Neuronal stem cell (in vitro differentiated cells): ENCODE results near the gene YTHDF1.

Experiments used
- DNase-seq: peaks from one replicate; pipeline ENCODE4 v3.0.0-alpha.2; 2013; ENCODE audit warnings: low spot score
- H2AFZ ChIP-seq: one replicate; pipeline ENCODE4 v1.6.1; 2013; ENCODE audit warnings: mild to moderate bottlenecking, low read length, inconsistent platforms
- H2AK5ac ChIP-seq: 2 replicates; pipeline ENCODE4 v1.6.1; 2013; ENCODE audit warnings: low read depth, mild to moderate bottlenecking, inconsistent platforms, low read length, moderate library complexity, mixed read lengths
- H2BK120ac ChIP-seq: 2 replicates; pipeline ENCODE4 v1.6.1; 2013; ENCODE audit warnings: low read depth, mild to moderate bottlenecking, inconsistent platforms, low read length, moderate library complexity, mixed read lengths
- H2BK12ac ChIP-seq: one replicate; pipeline ENCODE4 v1.6.1; 2013; ENCODE audit warnings: low read length, inconsistent platforms
- H2BK15ac ChIP-seq: 2 replicates; pipeline ENCODE4 v1.6.1; 2013; ENCODE audit warnings: mild to moderate bottlenecking, low read length, inconsistent platforms, mixed read lengths
- H2BK5ac ChIP-seq: one replicate; pipeline ENCODE4 v1.6.1; 2013; ENCODE audit warnings: inconsistent platforms, mild to moderate bottlenecking, low read length, moderate library complexity
- H3K14ac ChIP-seq: one replicate; pipeline ENCODE4 v1.6.1; 2013; ENCODE audit warnings: low read length, inconsistent platforms
- H3K18ac ChIP-seq: 2 replicates; pipeline ENCODE4 v1.6.1; 2013; ENCODE audit warnings: low read length, inconsistent platforms
- H3K23ac ChIP-seq: 2 replicates; pipeline ENCODE4 v1.6.1; 2013; ENCODE audit warnings: low read depth, mild to moderate bottlenecking, mixed read lengths, low read length, inconsistent platforms; ENCODE audit not compliant: poor library complexity
- H3K27ac ChIP-seq: replicated peaks from 3 replicates; pipeline ENCODE4 v1.5.1; 2013; ENCODE audit warnings: low read length, inconsistent platforms
- H3K27me3 ChIP-seq, 3 experiments: 2 replicates each; pipeline ENCODE4 v1.6.1; 2013; ENCODE audit warnings: low read length in 3 of 3, mild to moderate bottlenecking in 2 of 3, inconsistent platforms in 1 of 3, low read depth in 1 of 3, mixed read lengths in 1 of 3, moderate library complexity in 1 of 3; ENCODE audit not compliant: control insufficient read depth in 3 of 3, insufficient read depth in 3 of 3
- H3K36me3 ChIP-seq, 2 donors: replicated peaks in 1 of 2; 2 replicates each; pipeline ENCODE4 v1.6.1; 2013; ENCODE audit warnings: low read length in 2 of 2; ENCODE audit not compliant: control insufficient read depth in 2 of 2, insufficient read depth in 2 of 2
- H3K4ac ChIP-seq: 2 replicates; pipeline ENCODE4 v1.6.1; 2013; ENCODE audit warnings: inconsistent platforms, mild to moderate bottlenecking, low read length, moderate library complexity
- H3K4me1 ChIP-seq, 2 donors: 1 replicate in 1 of 2; 2 replicates in 1 of 2; pipeline ENCODE4 v1.6.1; 2013; ENCODE audit warnings: low read length in 2 of 2, low read depth in 1 of 2; ENCODE audit not compliant: control insufficient read depth in 2 of 2, insufficient read depth in 1 of 2
- H3K4me2 ChIP-seq: one replicate; pipeline ENCODE4 v1.6.1; 2013; ENCODE audit warnings: mild to moderate bottlenecking, low read length, inconsistent platforms; ENCODE audit not compliant: insufficient read depth, poor library complexity, severe bottlenecking
- H3K4me3 ChIP-seq, 2 donors: 2 replicates each; pipeline ENCODE4 v1.5.1; 2013; ENCODE audit warnings: low read length in 2 of 2, mild to moderate bottlenecking in 2 of 2, inconsistent platforms in 1 of 2, moderate library complexity in 1 of 2
- H3K79me1 ChIP-seq: one replicate; pipeline ENCODE4 v1.6.1; 2013; ENCODE audit warnings: low read depth, mild to moderate bottlenecking, inconsistent platforms, low read length, moderate library complexity
- H3K9ac ChIP-seq: one replicate; pipeline ENCODE4 v1.6.1; 2013; ENCODE audit warnings: mild to moderate bottlenecking, low read depth, low read length, inconsistent platforms; ENCODE audit not compliant: poor library complexity
- H3K9me3 ChIP-seq, 2 donors: replicated peaks in 1 of 2; 2 replicates each; pipeline versions ENCODE3 to v1.6.1; 2013; ENCODE audit warnings: low read length in 2 of 2, mild to moderate bottlenecking in 2 of 2, inconsistent platforms in 1 of 2, low read depth in 1 of 2, mixed read lengths in 1 of 2, moderate library complexity in 1 of 2; ENCODE audit not compliant: control insufficient read depth in 2 of 2, insufficient read depth in 1 of 2
- H4K8ac ChIP-seq: one replicate; pipeline ENCODE4 v1.6.1; 2013; ENCODE audit warnings: low read depth, mild to moderate bottlenecking, inconsistent platforms, low read length, moderate library complexity
- H4K91ac ChIP-seq: one replicate; pipeline ENCODE4 v1.6.1; 2013; ENCODE audit warnings: low read length, low read depth, mild to moderate bottlenecking, inconsistent platforms; ENCODE audit not compliant: poor library complexity
- WGBS, 2 donors: extraction: QIAGEN DNeasy Blood & Tissue Kit; methylation state at CpG; one replicate each; pipeline ENCODE4 v1.1.7; 2013; ENCODE audit warnings: missing lambda C conversion rate in 2 of 2, mixed read lengths in 1 of 2; ENCODE audit not compliant: insufficient read length in 2 of 2, insufficient replicate concordance in 1 of 2; ENCODE audit errors: extremely low coverage in 2 of 2; 5-methylcytosine and 5-hydroxymethylcytosine counted together

Gene YTHDF1

GRCh38 chr20:63233924-63234323 is 18.0 kb upstream of the YTHDF1 start:
- Histone ChIP-seq H2BK5ac (no peak overlapping the region), H3K9me3 (no peaks in the 10 kb centered on the region), H3K4me3 (no peak overlapping the region), H2BK12ac (no peak overlapping the region), H2AK5ac (no peak overlapping the region), H3K27me3 (no peaks in the 10 kb centered on the region), H3K9ac (peak overlapping the region; percentile 12), H2AFZ (no peak overlapping the region), H2BK15ac (peak overlapping the region; percentile 65), H3K23ac (peak overlapping the region; percentile 66), H3K14ac (no peak overlapping the region), H3K36me3 (no peaks in the 10 kb centered on the region), H3K4ac (no peak overlapping the region), H3K4me1 (peaks cover 18 to 53% of the 10 kb centered on the region in 2 donors), H4K8ac (no peak overlapping the region), H2BK120ac (peak overlapping the region; percentile 25), H3K18ac (peak overlapping the region; percentile 72), H3K79me1 (no peaks in the 10 kb centered on the region), H4K91ac (no peak overlapping the region), H3K27ac (no peak overlapping the region), H3K4me2 (no peak overlapping the region)
- DNase-seq = no peak
- no CpG with 5 or more reads among the region's 17 CpGs for WGBS, 2 donors

GRCh38 chr20:63233061-63233344 is 17.1 kb upstream of the YTHDF1 start:
- Histone ChIP-seq H2AK5ac (peak overlapping the region; percentile 5), H3K4me3 (no peak overlapping the region), H4K91ac (no peak overlapping the region), H3K4me2 (no peak overlapping the region), H2BK15ac (no peak overlapping the region), H3K18ac (no peak overlapping the region), H3K79me1 (no peaks in the 10 kb centered on the region), H4K8ac (no peak overlapping the region), H3K27me3 (no peaks in the 10 kb centered on the region), H2AFZ (no peak overlapping the region), H3K27ac (no peak overlapping the region), H3K9me3 (no peaks in the 10 kb centered on the region), H3K36me3 (no peaks in the 10 kb centered on the region), H3K4me1 (peaks cover 18 to 54% of the 10 kb centered on the region in 2 donors), H2BK120ac (no peak overlapping the region), H3K23ac (no peak overlapping the region), H2BK5ac (no peak overlapping the region), H2BK12ac (no peak overlapping the region), H3K4ac (no peak overlapping the region), H3K9ac (no peak overlapping the region), H3K14ac (no peak overlapping the region)
- no peak for DNase-seq
- no CpG with 5 or more reads among the region's 3 CpGs for WGBS, 2 donors

DNA sequence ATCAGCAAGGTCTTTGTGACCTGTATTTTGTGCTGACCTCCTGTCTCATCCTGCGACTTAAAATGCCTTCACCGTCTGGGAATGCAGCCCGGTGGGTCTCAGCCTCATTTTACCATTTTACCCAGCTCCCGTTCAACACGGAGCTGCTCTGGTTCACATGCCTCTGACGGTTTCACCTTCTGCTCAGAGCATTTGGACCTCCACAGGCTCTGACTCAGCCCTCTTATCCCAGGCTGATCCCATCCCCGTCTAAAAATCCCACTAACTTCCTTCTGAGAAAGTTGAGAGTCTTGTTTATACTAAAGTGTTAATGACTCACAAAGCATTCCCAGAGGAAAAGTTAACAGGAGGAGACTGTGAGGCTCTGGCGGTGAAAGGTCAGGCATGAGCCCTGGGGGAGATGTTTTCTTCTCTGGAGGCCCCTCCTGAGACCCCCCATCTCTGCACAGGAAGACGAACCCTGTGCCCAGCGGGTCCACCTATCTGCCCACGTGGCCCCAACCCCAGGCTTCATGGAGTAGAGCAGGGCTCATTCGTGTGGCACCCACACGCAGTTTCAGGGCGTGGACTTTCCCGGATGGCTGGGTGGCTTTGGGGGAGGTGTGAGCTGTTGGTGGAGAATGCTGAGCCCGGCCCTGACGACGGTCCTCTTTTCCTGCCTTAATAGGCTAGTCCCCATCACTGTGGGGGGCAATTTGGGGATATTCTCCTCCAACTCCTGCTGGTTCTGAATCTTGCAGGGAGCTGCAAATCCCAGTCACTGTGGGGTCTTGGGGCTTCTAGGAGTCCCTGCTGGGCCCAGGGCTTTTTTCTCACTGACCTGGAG is 16.5 kb upstream of the YTHDF1 start:
- no peaks in the 10 kb centered on the region for H3K9me3 ChIP-seq
- no peak overlapping the region for H2BK120ac ChIP-seq
- peaks cover 18 to 54% of the 10 kb centered on the region in 2 donors for H3K4me1 ChIP-seq
- H2BK12ac ChIP-seq = no peak overlapping the region
- H3K4me3 ChIP-seq = no peak overlapping the region
- no peak overlapping the region for H3K4me2 ChIP-seq
- no peak overlapping the region for H3K9ac ChIP-seq
- no peak overlapping the region for H3K27ac ChIP-seq
- H3K79me1 ChIP-seq = no peaks in the 10 kb centered on the region
- no peak overlapping the region for H4K8ac ChIP-seq
- no peak overlapping the region for H2BK15ac ChIP-seq
- no peak overlapping the region for H2AK5ac ChIP-seq
- H3K4ac ChIP-seq = no peak overlapping the region
- no peak overlapping the region for H4K91ac ChIP-seq
- H3K36me3 ChIP-seq = no peaks in the 10 kb centered on the region
- no peak overlapping the region for H3K14ac ChIP-seq
- H3K18ac ChIP-seq = no peak overlapping the region
- no peak for DNase-seq
- H3K27me3 ChIP-seq = no peaks in the 10 kb centered on the region
- no peak overlapping the region for H3K23ac ChIP-seq
- no peak overlapping the region for H2BK5ac ChIP-seq
- H2AFZ ChIP-seq = no peak overlapping the region
- no CpG with 5 or more reads among the region's 18 CpGs for WGBS, 2 donors

GRCh38 chr20:63230800-63231268 is 14.9 kb upstream of the YTHDF1 start:
- H3K4ac ChIP-seq = no peak overlapping the region
- no peaks in the 10 kb centered on the region for H3K79me1 ChIP-seq
- no CpG with 5 or more reads among the region's 17 CpGs for WGBS, 2 donors
- H3K4me2 ChIP-seq = no peak overlapping the region
- H3K9ac ChIP-seq = no peak overlapping the region
- H3K23ac ChIP-seq = no peak overlapping the region
- H3K4me3 ChIP-seq = peak overlapping the region in 1 of 2 donors; percentile 41
- H3K18ac ChIP-seq = peak overlapping the region; percentile 11
- H3K9me3 ChIP-seq = no peaks in the 10 kb centered on the region
- no peak overlapping the region for H3K14ac ChIP-seq
- H2AFZ ChIP-seq = peak overlapping the region; percentile 89
- H2BK12ac ChIP-seq = no peak overlapping the region
- H3K27ac ChIP-seq = no peak overlapping the region
- H4K91ac ChIP-seq = no peak overlapping the region
- no peaks in the 10 kb centered on the region for H3K27me3 ChIP-seq
- peaks cover 16 to 44% of the 10 kb centered on the region in 2 donors for H3K4me1 ChIP-seq
- peak overlapping the region; percentile 25 for H2BK15ac ChIP-seq
- peak; percentile 64 for DNase-seq
- no peak overlapping the region for H4K8ac ChIP-seq
- no peak overlapping the region for H2BK5ac ChIP-seq
- peak overlapping the region; percentile 8 for H2AK5ac ChIP-seq
- H2BK120ac ChIP-seq = no peak overlapping the region
- H3K36me3 ChIP-seq = no peaks in the 10 kb centered on the region
